AG09319 (cell line): ENCODE measurements around the gene SLC35G2.
"Not testable (repeated sequence)": the region's sequence is repeated elsewhere in the genome, so short reads cannot be mapped to it uniquely, and the experiment has no call there.

Experiments used
- DNase-seq: peaks from one replicate; pipeline ENCODE4 v3.0.0-alpha.2; 2010; ENCODE audit warnings: low read depth; ENCODE audit errors: extremely low read depth
- TF ChIP-seq, protein P1 (sequence below): IDR thresholded peaks from 2 replicates; pipeline ENCODE4 v1.5.1; 2011; ENCODE audit warnings: low read depth, mild to moderate bottlenecking, inconsistent platforms, low read length, moderate library complexity

Gene SLC35G2

DNA sequence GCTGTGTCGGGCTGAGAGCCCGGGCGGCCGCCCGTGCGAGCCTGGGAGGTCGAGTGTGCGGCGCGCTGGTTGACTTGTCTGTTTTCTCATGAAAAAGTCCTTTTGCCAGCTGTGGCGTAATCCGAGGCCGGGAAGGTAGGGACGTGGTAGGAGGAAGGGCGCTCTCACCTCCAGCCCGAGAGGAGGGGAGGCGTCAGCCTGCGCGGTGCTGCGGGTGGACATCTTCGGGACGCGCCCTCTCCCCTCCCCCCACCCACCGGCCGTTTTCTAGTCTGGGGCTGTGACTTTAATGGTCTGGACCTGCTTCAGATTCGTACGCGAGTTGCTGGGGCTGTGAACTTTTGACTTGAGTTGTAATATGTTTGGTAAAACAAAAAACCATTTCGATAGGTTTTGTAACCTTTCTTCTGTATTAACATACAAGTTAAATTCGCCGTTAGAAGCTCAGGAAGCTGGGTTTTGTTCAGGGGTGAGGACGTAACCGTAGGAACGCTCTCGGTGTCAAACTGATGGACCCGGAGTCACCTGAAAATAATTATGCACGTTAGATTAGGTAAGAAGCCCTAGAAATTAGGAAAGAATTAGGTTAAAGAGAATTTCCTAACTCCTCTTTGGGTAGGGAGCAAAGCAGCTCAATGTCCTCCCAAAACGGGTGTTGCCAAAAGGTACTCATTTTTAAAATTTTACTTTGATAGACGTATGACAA lies 43.8 kb downstream of the SLC35G2 start:
- DNase-seq: no peak
- TF ChIP-seq, protein P1, sequence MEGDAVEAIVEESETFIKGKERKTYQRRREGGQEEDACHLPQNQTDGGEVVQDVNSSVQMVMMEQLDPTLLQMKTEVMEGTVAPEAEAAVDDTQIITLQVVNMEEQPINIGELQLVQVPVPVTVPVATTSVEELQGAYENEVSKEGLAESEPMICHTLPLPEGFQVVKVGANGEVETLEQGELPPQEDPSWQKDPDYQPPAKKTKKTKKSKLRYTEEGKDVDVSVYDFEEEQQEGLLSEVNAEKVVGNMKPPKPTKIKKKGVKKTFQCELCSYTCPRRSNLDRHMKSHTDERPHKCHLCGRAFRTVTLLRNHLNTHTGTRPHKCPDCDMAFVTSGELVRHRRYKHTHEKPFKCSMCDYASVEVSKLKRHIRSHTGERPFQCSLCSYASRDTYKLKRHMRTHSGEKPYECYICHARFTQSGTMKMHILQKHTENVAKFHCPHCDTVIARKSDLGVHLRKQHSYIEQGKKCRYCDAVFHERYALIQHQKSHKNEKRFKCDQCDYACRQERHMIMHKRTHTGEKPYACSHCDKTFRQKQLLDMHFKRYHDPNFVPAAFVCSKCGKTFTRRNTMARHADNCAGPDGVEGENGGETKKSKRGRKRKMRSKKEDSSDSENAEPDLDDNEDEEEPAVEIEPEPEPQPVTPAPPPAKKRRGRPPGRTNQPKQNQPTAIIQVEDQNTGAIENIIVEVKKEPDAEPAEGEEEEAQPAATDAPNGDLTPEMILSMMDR: no peak

DNA sequence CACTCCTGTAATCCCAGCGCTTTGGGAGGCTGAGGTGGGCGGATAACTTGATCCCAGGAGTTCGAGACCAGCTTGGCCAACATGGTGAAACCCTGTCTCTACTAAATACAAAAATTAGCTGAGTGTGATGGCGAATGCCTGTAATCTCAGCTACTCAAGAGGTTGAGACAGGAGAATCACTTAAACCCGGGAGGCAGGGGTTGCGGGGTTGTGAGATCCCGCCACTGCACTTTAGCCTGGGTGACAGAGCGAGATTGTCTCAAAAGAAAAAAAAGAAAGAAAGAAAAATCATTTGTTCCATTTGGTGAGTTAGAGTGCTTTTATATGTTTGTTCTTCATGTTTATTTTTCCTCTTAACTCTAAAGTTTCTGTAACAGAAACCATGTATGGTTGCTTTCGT lies 50.4 kb downstream of the SLC35G2 start:
- no peak for DNase-seq
- TF ChIP-seq, protein P1: no peak

DNA sequence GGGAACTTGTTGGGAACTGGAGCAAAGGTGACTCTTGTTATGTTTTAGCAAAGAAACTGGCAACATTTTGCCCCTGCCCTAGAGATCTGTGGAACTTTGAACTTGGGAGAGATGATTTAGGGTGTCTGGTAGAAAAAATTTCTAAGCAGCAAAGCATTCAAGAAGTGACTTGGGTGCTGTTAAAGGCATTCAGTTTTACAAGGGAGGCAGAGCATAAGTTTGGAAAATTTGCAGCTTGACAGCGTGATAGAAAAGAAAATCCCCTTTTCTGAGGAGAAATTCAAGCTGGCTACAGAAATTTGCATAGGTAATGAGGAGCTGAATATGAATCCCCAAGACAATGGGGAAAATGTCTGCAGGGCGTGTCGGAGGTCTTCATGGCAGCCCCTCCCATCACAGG lies 53.3 kb downstream of the SLC35G2 start:
- DNase-seq: not testable (repeated sequence)

DNA sequence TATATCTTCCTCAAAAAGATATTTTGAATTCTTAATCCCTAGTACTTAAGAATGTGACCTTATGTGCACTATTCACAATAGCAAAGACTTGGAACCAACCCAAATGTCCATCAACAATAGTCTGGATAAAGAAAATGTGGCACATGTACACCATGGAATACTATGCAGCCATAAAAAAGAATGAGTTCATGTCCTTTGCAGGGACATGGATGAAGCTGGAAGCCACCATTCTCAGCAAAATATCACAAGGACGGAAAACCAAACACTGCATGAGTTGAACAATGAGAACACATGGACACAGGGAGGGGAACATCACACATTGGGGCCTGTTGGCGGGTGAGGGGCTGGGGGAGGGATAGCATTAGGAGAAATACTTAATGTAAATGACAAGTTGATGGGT lies 60.6 kb downstream of the SLC35G2 start:
- not testable (repeated sequence) for DNase-seq

DNA sequence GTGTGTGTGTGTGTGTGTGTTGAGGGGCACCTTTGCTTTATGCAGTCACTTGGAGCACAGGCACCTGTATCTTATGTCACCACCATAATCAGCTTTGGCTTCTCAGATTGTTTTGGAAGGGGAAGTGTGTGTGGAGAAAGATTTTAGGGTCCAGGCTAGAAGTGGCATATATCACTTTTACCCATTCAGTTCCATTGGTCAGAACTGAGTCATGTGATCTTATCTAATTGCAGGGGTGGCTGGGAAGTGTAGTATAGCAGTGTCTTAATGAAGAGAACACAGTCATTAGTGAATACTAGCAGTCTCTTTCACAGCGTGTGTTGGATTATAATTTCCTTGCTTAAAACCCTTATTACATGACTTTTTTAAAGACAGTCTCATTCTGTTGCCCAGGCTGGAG lies 63.6 kb downstream of the SLC35G2 start:
- TF ChIP-seq, protein P1: no peak
- DNase-seq: no peak

DNA sequence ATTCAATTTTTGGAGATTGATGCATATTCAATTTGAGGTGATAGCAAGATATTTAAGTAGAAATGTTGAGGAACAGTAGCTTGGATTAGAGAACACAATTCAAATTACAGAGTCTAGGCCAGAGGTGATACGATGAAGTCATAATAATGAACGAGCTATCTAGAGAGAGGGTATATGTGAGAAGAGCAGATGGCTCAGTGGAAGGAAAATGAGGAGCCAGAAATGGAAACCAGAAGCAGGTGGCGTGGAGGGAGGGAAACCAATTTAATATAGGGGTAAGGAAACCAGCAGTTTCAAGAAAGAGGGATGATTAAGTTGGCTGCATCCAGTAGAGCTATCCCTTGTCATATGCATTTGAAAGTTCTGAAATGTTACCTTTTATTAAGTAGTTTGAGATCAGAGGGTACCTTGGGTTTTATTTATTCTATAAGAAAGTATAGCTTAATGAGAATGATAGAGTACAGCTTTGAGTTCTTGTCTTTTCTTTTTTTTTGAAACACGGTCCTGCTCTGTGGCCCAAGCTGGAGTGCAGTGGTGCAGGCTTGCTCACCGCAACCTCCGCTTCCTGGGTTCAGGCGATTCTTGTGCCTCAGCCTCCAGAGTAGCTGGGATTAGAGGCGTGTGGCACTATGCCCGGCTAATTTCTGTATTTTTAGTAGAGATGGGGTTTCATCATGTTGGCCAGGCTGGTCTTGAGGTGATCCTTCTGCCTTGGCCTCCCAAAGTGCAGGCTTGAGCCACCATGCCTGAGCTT lies 65.2 kb downstream of the SLC35G2 start:
- TF ChIP-seq, protein P1: no peak
- no peak for DNase-seq

DNA sequence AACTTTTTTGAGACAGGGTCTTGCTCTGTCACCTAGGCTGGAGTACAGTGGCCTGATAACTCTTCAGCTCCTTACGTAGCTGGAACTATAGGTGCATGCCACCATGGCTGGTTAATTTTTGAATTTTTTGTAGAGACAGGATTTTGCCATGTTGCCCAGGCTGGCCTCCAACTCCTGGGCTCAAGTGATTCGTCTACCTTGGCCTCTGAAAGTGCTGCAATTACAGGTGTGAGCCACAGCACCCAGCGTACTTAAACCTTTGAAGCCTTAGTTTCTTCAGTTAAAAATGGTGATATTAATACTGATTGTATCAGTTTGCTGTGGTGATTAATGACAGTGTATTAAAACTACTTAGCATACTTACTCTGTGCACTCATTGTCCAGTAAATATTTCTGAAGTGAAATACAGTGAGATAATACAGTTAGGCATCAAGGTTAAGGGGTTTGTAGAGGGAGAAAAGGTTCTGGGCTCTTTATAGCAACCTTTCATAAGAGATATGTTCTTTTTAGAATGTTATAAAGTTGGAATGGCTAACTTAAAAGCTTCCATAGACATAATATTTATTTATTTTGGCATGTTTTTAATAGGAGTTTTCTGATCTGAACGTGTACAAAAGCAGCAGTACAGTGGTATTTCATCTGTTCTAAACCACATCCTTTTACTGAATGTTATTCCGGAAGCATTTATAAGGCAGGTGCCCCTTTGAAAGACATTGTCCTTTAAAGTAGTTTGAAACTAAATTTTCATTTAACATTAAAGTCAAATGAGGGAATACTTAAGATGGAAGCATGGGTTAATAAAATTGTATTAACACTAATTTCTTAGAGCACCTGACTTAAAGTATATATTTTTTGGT lies 66.7 kb downstream of the SLC35G2 start:
- TF ChIP-seq, protein P1: no peak
- no peak for DNase-seq

DNA sequence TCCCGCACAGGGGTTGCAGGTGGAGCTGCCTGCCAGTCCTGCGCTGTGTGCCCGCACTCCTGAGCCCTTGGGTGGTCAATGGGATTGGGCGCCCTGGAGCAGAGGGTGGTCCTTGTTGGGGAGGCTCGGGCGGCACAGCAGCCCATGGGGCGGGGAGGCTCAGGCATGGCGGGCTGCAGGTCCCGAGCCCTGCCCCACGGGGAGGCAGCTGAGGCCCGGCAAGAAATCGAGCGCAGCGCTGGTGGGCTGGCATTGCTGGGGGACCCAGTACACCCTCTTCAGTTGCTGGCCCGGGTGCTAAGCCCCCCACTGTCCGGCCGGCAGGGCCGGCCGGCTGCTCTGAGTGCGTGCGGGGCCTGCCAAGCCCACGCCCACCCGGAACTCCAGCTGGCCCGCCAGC lies 71.0 kb downstream of the SLC35G2 start:
- no peak for DNase-seq
- TF ChIP-seq, protein P1: no peak
